Measurements from ENCODE around the gene ARHGEF6.

Gene ARHGEF6

GRCh38 chrX:136643243-136643642 lies 137.5 kb downstream of the ARHGEF6 start:
- DNase-seq = no peak

DNA sequence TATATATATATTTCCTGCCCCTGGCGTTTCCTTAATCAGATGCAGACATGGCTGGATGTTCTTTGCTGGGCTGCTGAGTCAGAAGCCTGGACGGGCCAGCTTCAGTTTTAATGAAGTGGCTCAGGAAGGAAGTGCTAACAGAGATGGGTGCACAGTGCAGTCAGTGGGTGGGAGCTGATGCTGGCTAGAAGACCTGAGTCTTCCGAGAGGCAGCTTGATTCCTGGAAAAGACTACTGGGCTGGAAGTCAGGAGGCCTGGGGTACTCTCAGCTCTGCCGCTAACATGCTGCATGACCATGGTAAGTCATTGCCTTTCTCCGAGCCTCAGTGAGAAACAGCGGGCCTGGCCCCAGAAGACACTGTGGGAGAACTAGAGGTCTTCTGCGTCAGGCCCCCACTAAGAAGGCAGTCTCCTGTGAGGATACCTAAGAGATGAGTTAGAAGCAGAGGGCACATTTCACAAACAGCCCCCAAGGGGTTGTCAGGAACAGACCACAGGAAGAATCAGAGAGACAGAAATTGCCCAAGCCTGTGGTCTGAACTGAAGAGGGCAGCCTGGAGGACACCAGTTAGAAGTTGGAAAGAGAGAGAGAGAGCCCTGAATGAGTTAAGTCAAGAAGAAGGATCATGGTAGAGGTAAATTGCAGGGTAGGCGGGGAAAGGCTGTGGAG lies 141.1 kb downstream of the ARHGEF6 start:
- peak; percentile 21 for DNase-seq

- DNase-seq = no peak
Measured at GRCh38 chrX:136636121-136636520, 144.6 kb downstream of the ARHGEF6 start.

DNA sequence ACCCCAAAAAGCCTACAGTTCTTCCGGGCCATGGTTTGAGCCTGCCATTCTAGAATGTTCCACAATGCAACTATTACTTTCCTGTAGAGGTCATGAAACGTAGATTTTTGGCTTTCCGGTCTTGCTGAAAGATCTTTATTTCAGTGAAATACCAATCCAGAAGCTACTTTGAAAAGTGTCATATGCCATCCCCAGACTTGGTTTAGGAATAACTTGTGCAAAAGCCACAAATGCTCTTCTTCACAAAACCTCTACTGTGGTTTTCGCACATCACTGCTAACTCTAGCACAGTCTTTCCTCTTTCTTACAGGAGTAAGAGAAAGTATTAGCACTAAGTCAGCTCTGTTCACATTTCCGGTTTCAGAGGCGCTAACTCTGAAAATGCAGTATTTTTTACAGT lies 145.5 kb downstream of the ARHGEF6 start:
- no peak for DNase-seq

GRCh38 chrX:136630881-136631280 lies 149.9 kb downstream of the ARHGEF6 start:
- DNase-seq = no peak

DNA sequence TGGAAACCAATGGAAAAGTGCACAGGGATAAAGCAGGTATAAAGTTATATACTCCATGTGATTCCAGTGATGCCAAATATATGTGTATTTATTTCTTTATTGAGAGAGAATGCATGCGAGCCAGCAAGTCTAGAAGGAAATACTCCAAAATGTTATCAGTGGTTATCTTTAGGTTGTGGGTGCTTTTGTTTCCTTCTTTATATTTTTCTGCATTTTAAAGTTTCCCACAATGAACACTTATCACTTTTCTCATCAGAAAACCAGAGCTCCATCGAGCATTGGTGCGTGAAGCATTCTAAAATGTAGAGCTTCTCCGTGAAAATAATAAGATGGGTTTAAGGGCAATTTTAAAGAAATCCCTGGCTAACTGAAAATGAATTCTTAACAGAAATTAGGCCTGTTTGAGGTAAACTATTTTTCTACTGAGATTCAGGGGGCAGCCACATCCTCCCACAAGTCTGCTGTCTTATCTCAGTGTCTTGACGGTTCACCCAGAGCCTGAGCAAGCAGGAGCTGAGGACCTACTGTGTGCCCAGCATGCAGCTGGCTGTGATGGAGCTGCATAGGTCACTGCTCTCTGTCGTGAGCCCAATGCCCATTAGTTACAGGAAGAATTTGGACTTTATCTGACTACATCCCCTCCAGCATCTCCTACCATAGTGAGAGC lies 151.5 kb downstream of the ARHGEF6 start:
- DNase-seq = no peak

DNA sequence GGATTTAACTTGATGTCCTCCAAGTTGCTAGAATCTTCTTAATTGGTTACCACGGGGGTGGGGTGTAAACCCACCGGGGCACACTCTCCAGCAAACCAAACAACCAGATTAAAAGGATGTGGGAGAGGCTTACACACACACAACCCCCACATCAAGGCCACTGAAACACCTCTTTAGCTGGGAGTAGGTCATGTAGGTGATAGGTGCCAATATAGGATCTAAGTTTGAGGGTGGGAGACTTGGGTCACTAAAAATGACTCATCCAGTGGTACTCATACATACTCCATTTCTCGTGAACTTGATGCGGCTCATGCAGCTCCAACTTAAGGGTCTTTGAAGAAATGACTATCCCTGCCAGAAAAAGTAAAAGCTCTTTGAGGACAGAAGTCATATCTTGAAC lies 153.3 kb downstream of the ARHGEF6 start:
- DNase-seq = no peak

GRCh38 chrX:136626891-136627290 lies 153.8 kb downstream of the ARHGEF6 start:
- no peak for DNase-seq

DNA sequence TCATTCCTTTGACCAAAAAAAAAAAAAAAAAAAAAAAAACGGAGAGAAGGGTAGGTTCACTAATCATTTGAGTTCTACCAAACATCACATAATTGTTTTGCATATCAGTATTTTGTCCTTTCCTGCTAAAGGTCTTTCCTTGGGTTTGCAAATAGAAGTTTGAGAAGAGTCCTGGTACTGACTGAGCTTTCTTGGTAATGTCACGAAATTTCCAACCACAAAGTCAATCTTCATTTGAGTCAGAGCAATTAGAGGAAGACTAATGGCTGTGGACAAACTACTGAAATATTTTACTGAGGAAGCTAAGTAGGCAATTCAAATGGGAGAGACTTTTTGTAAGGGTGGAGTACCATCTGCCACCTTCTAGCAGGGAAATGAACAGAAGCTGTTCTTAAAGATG lies 154.5 kb downstream of the ARHGEF6 start:
- DNase-seq = no peak

DNA sequence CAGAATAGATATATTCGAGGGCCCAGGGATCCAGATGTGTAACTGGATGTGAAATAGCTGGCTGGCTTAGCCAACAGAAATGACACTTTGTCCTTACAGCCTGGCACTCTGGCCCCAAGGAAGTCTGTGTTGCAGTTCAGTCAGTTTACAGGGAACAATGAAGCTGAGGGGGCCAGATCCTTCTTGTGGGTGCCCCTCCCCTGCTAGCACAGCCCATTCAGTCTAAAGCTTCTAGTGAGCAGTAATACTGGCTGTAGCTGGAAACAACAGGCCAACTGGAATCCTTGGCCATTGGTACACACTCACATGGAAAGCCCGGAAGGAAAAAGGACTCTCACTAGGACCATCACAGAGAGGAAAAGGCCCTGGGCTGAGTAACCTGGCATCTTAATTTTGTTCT lies 155.5 kb downstream of the ARHGEF6 start:
- DNase-seq = no peak

DNA sequence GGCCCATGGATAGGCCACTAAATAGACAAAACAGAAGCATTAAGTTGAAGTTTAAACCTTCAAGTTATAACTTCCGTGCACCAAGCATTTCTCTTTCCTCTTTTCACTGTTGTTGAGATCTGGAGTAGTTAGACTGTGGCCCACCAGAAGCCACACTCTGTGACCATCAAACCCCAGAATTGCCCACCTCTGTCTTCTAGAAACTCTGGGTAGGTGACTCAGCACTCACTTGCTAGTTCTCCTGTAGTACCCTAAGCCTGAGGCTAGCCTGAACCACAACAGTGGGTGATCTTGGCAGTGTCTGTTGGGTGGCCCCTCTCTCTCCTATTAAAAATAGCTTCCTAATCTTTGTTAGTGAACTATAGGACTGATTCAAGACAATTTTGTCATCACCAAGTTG lies 157.3 kb downstream of the ARHGEF6 start:
- DNase-seq = no peak

- no peak for DNase-seq
Measured at GRCh38 chrX:136622568-136622967, 158.2 kb downstream of the ARHGEF6 start.

DNA sequence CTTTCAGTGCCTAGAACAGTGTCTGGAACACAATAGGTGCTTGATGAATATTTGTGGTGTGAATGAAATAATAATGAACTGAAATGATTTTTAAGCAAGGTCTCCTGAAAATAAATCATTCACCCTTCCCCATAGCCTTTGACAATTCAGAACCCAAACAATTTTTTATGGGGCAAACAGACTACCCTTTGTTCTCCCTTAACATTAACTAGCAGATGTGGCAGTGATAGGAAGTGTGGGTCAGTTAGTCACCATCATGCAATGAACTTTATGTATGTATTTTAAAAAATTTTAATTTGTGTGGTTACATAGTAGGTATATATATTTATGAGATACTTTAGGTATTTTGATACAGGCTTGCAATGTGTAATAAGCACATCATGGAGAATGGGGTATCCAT lies 160.0 kb downstream of the ARHGEF6 start:
- DNase-seq = no peak

- DNase-seq = no peak
Measured at GRCh38 chrX:136619899-136620505, 160.7 kb downstream of the ARHGEF6 start.

GRCh38 chrX:136616987-136617685 lies 163.6 kb downstream of the ARHGEF6 start:
- no peak for DNase-seq
